ENCODE measurements around the gene PRDM16.

PRDM16 gene

DNA sequence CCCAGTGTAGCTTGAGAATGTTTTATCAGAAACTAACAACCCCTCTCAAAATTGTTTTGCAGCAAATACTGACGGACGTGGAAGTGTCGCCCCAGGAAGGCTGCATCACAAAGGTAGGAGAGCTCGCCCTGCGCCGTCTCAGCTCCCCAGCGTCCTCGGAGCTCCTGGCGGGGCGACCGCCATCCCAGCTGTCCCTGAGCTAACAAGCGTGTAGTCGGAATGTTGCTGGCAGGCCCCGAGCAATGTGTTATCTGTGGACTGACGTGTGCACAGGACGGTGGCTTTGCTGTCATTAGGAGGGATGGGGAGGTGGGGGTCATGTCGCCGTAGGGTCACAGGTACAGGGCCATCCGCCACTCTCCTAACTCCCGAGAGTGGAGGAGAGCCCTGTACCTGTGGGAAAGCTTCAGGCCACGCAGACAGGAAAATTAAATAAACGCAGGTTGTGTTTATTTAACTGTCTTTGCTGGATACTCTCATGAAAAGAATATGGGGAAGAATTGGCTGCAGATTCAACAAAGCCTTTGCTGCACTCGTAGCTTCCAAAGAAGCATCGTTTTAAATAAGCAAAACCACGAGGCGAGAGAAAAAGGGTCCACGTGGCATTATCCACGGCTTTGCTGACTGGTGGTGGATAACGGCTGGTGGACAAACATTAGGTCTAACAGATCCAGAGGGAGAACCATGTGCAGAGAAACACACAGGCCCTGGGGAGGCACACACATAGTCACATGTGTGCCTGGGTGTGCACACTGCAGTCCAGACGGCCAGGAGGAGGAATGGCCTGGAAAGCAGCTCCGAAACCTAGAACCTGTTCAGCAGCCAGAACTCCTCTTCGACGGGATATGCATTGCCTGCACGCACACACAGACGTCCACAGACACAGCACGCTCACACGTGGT, 175.3 kb downstream of the PRDM16 start:
- DNase-seq (ENCODE audit: low read depth) = no peak

DNA sequence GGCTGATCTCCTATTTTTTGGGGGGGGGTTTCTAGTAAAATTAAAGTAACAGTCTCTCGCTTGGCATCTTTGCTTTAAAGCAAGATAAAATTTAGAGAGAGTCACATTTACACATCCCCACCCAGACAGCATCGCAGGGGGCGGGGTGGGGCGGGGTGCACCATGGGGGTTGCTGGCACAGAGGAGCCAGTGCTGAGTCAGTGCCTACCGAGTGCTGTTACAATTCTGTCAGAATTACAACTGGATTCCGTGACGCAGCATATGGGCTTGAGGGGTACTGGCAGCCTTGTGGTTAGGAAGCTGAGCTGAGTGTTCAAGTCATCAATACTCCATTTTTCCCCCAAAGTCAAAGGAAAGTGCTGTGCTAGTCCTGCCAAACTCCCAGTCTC, 175.9 kb downstream of the PRDM16 start:
- no peak for DNase-seq (ENCODE audit: low read depth)

DNA sequence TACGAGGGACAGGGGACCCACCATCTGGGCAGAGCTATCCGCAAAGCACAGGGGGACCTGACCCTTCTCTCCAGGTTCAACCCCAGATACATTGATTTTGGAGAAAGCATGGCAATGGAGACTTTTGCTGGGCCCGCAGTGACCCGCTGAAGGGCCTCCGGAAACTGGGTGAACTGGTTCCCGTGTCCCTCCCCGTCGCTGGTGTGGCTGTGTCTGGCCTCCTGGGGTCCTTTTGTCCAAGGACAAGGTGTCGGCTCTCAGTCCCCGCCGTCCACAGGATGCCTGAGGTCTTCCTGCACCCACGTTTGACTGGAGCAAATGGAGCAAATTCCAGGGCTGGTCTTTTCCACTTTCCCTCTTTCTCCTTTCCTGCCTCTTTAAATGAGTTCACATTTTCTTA, 176.3 kb downstream of the PRDM16 start:
- DNase-seq (ENCODE audit: low read depth) = no peak

DNA sequence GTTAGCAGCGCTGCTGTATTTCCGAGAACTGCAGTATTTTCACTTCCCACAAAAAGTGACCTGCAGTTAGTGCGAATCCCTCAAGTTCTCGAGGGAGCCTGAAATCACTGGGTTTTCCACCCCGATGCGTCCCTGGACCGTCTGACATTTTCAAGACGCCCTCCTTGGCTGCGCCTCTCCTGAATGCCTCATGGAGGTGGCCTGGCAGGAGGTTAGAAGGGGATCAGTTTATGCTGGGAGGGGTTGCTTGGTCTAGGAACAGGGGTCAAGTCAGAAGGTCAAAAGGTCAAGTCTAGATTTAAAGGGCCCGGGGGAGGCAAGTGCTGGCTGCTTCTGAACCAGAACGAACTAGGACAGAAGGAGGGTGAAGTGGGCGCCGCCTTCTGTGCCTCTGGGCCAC, 176.8 kb downstream of the PRDM16 start:
- DNase-seq (ENCODE audit: low read depth) = no peak

DNA sequence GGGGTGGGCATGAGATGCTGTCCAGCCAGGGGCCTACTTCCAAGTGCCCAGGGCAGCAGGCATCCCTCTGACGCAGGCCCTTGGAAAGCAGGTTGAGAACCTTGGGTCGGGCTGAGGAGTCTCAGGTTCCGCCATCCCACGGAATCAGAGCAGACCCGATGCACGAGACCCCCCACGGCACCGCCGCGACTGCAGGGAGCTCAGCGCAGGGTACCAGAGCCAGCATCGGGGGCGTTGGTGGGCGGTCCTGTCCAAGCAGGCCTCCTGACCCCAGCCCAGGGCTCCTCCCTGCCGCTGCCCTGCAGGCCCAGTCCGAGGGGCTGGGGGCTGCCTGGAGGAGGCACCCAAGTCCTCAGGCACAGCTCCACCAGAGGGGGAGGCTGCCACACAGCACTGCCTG, 177.2 kb downstream of the PRDM16 start:
- no peak for DNase-seq (ENCODE audit: low read depth)

DNA sequence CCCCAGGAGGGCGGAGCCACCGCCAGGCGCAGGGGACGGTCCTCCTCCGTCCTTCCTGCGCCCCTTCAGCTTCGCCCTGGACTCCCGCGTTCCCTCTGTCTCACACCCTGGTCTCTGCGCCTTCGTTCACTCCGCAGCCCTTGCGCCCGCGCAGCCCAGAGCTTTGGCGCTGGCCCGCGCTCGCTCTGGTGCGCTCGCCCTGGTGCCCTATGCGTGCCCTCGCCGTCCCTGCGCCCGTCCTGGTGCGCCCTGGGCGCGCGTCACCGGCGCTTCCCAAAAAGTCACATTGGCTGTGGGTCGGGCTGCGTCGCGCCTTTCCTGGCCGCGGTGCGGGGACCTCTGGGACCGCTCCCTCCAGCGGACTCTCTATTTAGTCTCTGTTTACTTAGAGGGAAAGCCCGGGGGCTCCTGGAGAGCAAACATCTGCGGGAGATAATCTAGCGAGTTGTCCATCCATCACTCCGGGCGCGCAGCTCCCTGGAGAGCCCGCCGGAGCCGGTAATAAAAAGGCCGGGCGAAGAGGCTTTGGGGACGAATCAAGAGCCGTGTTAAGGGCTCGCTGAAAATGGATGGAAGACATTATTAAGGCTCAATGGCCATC, 178.6 kb downstream of the PRDM16 start:
- no peak for DNase-seq (ENCODE audit: low read depth)

DNA sequence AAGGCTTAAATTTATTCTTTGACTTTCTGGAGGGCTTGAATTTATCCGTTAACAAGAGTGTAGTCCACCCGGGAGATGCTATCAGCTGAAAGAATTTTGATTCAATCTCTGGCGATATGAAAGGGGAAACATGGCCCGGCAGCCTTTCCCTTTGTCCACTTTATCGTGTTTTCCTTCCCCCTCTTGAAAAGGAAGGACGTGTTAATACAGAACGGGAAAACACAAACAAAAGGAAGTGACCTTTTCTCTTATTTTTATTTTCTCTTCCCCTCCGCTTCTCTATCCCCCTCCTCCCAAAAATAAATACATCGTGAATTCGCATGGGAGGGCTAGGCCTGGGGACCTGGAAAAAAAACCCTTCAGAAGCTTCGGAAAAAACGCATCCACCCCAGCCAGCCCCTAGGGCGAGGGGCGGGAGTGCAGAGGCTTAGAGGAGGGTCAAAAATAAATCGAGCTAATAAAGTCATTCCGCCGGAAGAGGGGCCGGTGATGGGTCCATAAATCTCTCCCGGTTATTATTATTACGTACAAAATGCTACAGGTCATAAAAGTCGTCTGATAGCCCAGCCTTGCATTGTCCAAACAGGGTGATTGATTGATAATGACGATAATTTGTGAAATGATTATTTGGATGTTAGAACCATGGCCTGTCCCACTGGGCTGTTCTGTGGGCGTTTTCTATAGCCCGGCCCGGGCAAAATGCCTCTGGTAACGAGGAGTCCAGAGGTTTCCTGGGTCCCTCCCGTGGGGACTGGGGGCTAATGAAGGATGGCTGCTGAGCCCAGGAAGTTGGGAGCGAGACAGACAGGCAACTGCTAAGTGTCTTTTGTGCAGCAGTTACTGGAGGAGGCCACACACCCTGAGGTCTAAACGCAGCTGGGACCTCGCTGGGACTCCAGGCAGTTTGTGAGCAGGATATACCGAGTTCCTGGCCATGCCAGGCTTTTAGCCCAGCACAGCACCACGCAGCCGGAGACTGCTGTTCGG, 179.4 kb downstream of the PRDM16 start:
- DNase-seq (ENCODE audit: low read depth) = no peak

DNA sequence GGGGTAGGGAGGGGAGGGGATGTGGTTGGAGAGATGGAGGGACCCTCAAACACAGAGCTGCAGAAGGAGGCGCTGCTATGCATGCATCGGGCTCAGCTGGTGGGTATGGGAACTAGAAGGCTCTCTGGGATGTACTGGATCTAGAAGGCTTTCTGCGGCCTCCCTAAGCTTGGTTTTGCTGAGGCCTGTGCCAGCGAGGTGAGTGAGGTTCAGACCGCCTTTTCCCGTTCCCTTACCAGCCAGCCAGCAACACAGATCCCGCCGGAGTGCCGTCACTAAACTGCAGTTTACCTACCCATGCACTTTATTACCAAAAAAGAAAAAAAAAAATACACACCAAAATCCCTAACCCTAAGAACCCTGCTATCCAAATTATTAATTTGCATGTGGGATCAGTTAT, 180.2 kb downstream of the PRDM16 start:
- DNase-seq (ENCODE audit: low read depth) = no peak

DNA sequence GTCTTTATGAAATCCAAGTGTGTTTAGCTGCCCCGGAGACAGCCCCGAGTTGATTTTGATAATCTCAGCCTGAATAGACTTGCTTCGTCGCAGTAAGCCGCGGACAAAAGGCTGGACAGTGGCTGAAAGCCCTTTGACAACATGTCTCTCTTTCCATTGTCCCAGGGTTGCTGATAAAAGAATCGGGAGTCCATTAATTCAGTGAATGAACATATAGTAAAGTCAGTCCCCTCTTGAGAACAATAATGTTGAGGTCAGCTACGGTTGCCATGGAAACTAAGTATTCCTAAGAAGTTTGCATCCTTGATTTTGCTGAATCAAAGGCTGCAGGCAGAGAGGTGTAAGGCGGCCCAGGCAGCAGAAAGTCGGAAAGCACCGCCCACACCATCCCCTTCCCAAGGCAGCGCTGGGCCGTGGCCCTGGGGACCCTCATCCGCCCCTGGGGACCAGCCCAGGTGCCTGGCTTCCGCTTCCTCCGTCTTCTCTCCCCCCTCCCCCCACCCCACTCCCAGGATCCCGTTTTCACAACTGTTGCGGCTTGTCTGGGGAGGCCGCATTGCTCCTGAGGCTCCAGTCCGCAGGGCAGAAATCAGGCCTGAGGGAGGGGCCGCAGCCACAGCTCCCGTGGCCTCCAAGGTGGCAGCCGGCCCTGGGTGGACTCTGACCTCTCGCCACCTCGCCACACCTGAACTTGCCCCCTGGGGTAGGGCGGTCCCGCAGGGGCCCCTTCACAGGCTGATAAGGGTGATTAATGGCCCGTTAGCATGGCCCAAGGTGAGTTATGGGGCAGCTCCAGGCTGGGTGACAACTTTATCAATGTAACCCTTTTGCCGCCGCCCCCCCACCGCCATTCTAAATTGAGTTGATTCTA, 180.9 kb downstream of the PRDM16 start:
- no peak for DNase-seq (ENCODE audit: low read depth)

DNA sequence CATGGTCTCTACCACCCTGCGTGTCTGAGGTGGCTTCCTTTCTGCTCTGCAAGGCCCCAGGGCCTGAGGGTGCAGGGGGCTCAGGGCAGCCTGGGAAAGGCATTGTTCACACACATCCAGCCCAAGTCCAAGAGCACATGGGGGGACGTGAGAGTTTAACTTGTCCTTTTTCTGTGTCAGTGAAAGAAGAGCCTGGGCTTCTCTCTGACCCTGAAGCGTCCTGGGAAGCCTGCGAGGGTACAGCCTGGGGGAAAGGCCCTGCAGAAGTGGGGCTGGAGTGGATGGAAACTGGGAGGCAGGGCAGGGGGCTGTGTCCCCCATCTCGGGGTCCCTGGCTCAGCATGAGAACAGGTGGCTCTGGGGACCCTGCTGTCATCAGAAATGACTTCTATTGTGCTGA, 181.6 kb downstream of the PRDM16 start:
- DNase-seq (ENCODE audit: low read depth) = no peak

DNA sequence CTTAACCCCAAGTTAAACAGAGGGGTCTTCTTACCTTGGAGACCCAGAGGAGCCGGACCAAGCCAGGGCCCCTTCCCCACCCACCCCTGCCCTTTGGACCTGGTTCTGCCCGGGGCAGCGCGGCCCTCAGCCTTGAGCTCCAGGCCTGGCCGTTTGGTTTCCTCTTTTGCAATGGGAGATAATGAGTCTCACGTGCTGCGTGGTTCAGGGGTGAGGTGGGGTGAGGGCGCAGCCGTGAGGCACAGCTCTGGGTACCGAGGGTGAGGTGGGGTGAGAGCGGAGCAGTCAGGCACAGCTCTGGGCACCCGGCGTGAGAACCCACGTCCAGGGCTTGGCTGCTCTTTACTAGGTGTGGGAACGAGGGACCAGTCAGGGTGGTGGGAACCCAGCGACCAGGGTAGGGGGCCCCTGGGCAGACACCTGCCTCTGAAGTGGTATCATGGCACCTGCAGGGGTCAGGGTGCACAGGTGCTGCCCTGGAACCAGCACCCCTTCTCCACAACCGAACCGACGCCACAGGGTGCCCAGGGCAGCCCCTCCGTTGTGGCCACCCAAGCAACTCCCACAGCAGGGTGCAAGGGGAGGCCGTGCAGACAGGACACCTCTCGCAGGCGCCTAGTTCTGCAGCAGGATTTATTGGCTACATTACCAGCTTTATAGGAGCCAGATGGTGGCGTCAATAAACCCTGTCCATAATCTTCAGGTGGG, 182.2 kb downstream of the PRDM16 start:
- DNase-seq (ENCODE audit: low read depth) = no peak

DNA sequence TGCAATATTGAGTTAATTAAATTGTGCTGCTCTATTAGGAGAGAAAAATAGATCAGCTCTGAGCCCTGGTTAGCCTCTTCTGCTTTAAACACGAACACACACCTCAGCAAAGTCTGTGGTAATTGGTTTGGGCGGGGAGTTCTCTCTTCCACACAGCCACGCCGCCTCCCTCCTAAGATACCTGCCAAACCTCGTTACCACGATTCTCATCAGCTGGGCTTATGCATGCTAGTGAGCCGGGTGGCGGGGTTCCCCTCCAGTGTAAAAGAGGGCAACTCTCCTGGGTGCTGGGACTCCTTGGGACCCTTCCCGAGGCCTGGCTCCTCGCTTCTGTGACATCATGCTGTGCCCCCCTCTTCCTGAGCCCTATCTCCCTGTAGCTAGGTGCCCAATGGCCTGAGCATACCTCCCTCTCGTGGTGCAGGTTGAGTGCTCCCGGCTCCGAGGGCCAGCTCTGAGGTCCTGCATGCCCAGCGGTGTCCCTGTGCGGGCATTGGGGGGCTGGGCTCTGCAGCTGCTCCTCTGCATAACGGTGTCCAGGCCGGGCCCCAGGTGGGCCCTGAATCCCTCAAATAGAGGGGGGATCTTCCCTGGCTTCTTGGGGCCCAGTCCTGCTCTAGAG, 182.9 kb downstream of the PRDM16 start:
- no peak for DNase-seq (ENCODE audit: low read depth)

DNA sequence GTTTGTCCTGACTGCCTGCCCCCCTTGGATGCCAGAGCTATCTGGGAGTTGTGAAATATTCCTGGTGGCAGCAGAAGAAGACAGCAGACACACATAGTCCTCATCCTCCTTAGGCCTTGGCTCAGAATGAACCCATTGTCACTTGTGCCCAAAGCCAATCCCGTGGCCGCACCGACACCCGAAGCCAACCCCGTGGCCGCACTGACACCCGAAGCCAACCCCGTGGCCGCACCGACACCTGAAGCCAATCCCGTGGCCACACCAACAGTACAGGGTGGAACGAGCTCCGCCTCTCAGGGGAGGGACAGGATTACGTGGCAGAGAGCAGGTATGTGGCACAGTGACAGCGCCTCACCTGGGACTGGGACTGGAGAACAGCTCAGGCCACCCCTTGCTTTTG, 186.7 kb downstream of the PRDM16 start:
- DNase-seq (ENCODE audit: low read depth) = no peak

DNA sequence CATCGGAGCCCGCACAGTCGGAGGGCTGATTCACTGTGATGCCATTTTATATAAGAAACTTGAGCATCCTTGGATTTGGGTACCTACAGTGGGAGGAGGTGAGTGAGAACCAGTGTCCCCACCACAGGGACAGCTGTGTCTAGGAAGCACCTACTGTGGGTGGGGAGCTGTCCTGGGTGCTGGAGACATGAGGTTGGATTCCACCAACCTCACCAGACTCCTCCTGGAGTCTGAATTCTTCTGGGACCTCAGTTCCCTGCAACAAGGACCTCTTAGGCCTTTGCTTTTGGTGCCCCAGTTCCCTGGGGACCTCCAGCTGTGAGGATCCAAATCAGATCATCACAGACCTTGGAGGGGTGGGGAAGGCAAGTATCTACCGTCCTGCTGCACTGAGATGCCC, 188.8 kb downstream of the PRDM16 start:
- DNase-seq (ENCODE audit: low read depth) = no peak

DNA sequence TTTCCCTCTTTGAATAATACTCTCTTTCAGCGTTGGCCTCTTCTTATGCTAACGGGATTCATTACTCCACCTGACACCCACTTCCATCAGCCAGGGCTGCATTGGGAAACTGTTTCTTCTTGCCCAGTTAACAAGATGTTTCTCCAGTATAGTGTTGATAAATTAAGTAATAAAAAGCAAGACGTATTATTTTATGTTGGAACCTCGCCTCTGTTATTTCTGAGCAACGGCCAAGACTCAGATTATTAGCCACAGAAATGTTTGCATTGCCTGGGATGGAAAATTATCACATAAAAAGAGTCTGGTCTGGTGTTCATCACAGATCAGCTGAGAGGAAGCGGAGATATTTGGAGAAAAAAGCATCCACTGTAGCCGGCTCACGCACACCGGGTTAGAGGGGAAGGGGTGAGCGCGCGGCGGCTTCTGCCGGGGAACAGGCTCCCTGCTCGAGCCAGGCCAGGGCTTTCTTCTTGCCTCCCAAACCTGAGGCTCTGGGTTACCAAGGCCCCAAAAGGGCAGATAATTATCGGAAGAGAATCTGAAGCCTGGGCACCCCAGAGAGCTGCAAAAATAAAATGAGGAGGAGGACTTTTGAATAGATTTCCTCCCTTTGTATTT, 189.5 kb downstream of the PRDM16 start:
- no peak for DNase-seq (ENCODE audit: low read depth)

DNA sequence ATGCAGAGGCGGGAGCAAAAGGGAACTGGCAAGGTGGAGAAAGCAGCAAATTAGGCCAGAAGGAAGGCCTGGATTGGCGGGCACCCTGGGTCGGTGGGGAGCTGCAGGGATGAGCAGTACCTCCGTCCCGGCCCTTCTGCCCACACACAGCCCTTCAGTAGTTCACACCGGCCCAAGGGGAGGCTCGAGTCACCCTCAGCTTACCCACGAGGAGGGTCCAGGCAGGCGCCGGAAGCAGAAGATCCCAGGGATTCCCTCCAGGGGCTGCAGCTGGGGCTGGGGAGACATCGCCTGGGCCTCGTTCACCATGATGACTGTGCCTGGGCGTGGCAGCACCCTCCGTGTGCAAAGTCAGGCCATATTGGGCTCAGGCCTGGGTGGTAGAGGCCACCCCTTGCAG, 190.0 kb downstream of the PRDM16 start:
- DNase-seq (ENCODE audit: low read depth) = no peak

DNA sequence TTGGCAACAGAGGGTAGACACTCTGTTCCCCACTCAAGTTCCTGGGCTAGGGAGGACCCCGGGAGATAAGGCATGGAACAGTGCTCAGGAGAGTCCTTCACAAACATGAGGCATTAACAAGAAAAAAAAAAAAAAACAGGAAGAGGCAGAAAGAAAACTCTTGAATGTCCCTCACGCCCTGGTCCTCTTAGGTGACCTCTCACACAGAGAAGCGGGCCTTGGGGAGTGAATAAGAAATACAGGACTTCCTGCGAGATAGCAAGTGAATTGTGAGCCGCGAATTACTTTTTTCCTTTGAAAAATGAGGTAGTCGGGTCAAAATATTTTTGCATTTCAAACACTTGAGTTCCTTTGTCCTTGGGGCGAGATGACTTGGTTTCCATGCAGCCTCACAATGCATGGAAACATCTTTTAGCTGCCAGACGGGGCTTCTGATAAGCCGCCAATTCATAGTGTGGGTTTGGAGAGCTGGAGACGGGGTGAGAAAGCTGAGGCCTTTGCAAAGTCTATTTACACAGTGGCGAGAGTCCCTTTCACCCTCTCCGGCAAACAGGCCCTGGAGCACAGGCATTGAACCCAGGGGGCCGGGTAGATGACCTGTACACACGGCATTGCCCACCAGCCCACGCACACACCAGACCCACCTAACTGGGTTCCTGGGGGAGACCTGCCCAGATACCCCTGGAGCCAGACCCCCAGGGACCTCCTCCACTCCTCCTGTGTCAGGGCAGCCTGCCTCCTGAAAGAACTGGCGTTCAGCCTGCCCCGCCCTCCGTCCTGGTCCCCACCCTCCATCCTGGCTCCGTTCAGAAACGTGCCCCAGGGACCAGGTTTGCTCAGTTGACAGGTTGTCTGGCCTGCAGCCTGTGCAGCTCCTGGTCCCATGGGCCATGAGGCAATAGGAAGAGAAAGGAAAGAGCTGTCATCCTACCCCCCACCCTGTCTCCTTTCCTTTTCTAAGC, 192.3 kb downstream of the PRDM16 start:
- DNase-seq (ENCODE audit: low read depth) = no peak

DNA sequence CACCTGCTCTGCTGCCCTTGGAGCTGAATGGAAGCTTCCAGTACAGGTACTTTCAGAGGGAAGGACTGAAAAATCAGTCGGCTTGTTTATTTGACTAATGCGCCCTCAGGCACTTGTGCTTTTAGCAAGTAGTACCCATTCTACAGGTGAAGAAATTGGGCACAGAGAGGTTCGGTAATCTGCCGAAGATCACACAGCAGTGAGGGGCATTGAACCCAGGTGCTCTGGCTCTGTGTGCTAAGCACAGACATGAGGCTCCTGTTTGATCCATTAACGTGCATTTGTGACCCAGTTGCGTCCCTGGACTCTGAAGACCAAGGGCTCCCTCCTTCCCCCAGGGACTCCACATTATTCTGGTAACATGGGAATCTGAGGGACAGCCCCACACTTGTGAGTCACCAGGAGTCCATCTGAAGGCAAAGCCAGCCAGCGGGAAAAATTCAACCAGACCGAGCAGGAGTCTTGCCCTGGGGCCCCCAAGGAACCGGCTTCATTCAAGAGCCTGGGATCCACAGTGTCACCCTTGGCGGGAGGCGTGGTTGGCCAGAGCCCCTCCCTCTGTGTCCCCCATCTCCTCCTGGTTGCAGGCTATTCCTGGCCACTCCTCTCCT, 193.1 kb downstream of the PRDM16 start:
- no peak for DNase-seq (ENCODE audit: low read depth)

Data from HS-5 (cell line).